Measurements from ENCODE around the gene P4HA2. TPM values are rescaled to one million over a fixed set of nuclear protein-coding genes. Genes with fewer than 3 reads are reported as not detected.

P4HA2 gene
- total and polyA plus RNA-seq, 2 experiments from 2014 or later = 5.9 to 8.0 TPM

GRCh38 chr5:132265336-132266030, 37.8 kb upstream of the P4HA2 start:
- no peaks in the 10 kb centered on the region for H3K27me3 ChIP-seq (ENCODE audit: insufficient read depth)
- Mint-ChIP-seq H3K27me3 (ENCODE audit: insufficient read depth, low read depth, poor library complexity) (peaks cover 9% of the 10 kb centered on the region), H3K9me3 (no peaks in the 10 kb centered on the region), H3K4me3 (no peak overlapping the region), H3K36me3 (ENCODE audit: low read depth) (no peaks in the 10 kb centered on the region; the same call in 2 of the 3 replicates), H3K4me1 (peaks cover 3% of the 10 kb centered on the region), H3K27ac (no peak overlapping the region)
- H3K79me2 ChIP-seq (replicated peaks; ENCODE audit: insufficient read depth) = no peaks in the 10 kb centered on the region
- no peak overlapping the region for H3K4me2 ChIP-seq
- H3K36me3 ChIP-seq (ENCODE audit: insufficient read depth) = no peaks in the 10 kb centered on the region
- no peak overlapping the region for H2AFZ ChIP-seq
- H3F3A ChIP-seq (replicated peaks; ENCODE audit: low read depth) = no peaks in the 10 kb centered on the region
- no peaks in the 10 kb centered on the region for H3K9me2 ChIP-seq (ENCODE audit: insufficient read depth)
- H3K4me3 ChIP-seq = no peak overlapping the region
- DNase-seq (ENCODE audit: low spot score) (no peak), ATAC-seq (no peak)
- no peaks in the 10 kb centered on the region for H3K4me1 ChIP-seq (ENCODE audit: insufficient read depth)
- TF ChIP-seq ZNF331 (CRISPR knock-in tag; IDR thresholded peaks at IDR 0.05; ENCODE audit: low read depth) = no peak
- TF ChIP-seq, protein P1, sequence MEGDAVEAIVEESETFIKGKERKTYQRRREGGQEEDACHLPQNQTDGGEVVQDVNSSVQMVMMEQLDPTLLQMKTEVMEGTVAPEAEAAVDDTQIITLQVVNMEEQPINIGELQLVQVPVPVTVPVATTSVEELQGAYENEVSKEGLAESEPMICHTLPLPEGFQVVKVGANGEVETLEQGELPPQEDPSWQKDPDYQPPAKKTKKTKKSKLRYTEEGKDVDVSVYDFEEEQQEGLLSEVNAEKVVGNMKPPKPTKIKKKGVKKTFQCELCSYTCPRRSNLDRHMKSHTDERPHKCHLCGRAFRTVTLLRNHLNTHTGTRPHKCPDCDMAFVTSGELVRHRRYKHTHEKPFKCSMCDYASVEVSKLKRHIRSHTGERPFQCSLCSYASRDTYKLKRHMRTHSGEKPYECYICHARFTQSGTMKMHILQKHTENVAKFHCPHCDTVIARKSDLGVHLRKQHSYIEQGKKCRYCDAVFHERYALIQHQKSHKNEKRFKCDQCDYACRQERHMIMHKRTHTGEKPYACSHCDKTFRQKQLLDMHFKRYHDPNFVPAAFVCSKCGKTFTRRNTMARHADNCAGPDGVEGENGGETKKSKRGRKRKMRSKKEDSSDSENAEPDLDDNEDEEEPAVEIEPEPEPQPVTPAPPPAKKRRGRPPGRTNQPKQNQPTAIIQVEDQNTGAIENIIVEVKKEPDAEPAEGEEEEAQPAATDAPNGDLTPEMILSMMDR (conservative IDR thresholded peaks at IDR 0.05; ENCODE audit: low read depth in 2 of 2) = no peak
- TF ChIP-seq ZNF462 (CRISPR knock-in tag; IDR thresholded peaks at IDR 0.05) = no peak
- TF ChIP-seq STAT1 (IDR thresholded peaks at IDR 0.05; ENCODE audit: unreplicated experiment) = no peak
- no peak for TF ChIP-seq POLR2AphosphoS5 (IDR thresholded peaks at IDR 0.05; ENCODE audit: low read depth)
- no peak for TF ChIP-seq ZNF114 (CRISPR knock-in tag; IDR thresholded peaks at IDR 0.05)
- TF ChIP-seq EZH2 (IDR thresholded peaks at IDR 0.05; ENCODE audit: low read depth, unreplicated experiment) = no peak
- TF ChIP-seq EZH2phosphoT487 (IDR thresholded peaks at IDR 0.05; ENCODE audit: unreplicated experiment) = no peak
- TF ChIP-seq, protein P2, sequence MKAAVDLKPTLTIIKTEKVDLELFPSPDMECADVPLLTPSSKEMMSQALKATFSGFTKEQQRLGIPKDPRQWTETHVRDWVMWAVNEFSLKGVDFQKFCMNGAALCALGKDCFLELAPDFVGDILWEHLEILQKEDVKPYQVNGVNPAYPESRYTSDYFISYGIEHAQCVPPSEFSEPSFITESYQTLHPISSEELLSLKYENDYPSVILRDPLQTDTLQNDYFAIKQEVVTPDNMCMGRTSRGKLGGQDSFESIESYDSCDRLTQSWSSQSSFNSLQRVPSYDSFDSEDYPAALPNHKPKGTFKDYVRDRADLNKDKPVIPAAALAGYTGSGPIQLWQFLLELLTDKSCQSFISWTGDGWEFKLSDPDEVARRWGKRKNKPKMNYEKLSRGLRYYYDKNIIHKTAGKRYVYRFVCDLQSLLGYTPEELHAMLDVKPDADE (IDR thresholded peaks at IDR 0.05) = no peak
- no peak for TF ChIP-seq CREB1 (CRISPR knock-in tag; IDR thresholded peaks at IDR 0.05; ENCODE audit: low read depth)
- no peak for TF ChIP-seq JUNB (IDR thresholded peaks at IDR 0.05; ENCODE audit: unreplicated experiment)
- no peak for TF ChIP-seq REST (IDR thresholded peaks at IDR 0.05; ENCODE audit: unreplicated experiment)
- TF ChIP-seq NANOG (IDR thresholded peaks at IDR 0.05; ENCODE audit: borderline replicate concordance) = no peak
- no peaks in the 10 kb centered on the region for H4K20me1 ChIP-seq (replicated peaks; ENCODE audit: insufficient read depth)
- H3K27ac ChIP-seq (ENCODE audit: low read depth) = no peak overlapping the region

Data from GM23338 (cell line).